Rectal smooth muscle tissue (tissue), 1 donor: ENCODE data around the gene JAG2.
A peak's percentile ranks its signal among the peaks of the same experiment; 100 is the strongest.

Experiments
- H3K27ac ChIP-seq: one replicate; pipeline ENCODE4 v1.7.0; 2013; ENCODE audit warnings: low read depth, low read length, inconsistent platforms
- H3K27me3 ChIP-seq: one replicate; pipeline ENCODE4 v1.7.0; 2013; ENCODE audit warnings: low read length; ENCODE audit not compliant: control insufficient read depth, insufficient read depth
- H3K36me3 ChIP-seq: one replicate; pipeline ENCODE4 v1.7.0; 2013; ENCODE audit warnings: low read length; ENCODE audit not compliant: control insufficient read depth, insufficient read depth
- H3K4me1 ChIP-seq: one replicate; pipeline ENCODE4 v1.7.0; 2013; ENCODE audit warnings: low read length; ENCODE audit not compliant: control insufficient read depth, insufficient read depth
- H3K4me3 ChIP-seq: one replicate; pipeline ENCODE4 v1.7.0; 2013; ENCODE audit warnings: low read length
- H3K9ac ChIP-seq: one replicate; pipeline ENCODE4 v1.7.0; 2013; ENCODE audit warnings: low read length

The JAG2 gene

DNA sequence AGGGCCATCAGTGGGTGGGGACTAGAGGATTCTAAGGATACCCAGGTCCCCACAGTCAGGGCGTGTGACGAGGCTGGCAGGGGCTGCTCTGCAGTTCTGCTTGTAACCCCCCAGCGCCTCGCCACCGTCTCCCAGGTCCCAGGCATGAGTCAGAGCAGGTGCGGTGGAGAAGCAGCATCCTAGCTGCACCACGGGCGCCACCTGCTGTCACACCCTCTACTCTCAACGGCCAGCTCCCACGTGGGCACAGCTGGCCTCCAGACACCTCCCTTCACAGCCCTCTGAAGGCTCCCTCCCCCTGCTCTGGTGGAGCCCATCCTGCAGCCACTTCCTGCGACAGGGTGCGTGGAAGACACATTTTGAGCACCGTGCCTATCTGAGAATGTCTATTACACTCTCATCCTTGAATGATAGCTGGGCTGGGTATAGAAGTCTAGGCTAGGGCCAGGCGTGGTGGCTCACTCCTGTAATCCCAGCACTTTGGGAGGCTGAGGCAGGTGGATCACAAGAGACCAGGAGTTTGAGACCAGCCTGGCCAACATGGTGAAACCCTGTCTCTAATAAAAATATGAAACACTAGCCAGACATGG lies 19.5 kb upstream of the JAG2 start:
- no peak overlapping the region for H3K4me3 ChIP-seq
- H3K27ac ChIP-seq, result no peak overlapping the region
- H3K36me3 ChIP-seq, result no peaks in the 10 kb centered on the region
- peaks cover 3% of the 10 kb centered on the region for H3K27me3 ChIP-seq
- no peak overlapping the region for H3K9ac ChIP-seq
- H3K4me1 ChIP-seq, result no peaks in the 10 kb centered on the region

DNA sequence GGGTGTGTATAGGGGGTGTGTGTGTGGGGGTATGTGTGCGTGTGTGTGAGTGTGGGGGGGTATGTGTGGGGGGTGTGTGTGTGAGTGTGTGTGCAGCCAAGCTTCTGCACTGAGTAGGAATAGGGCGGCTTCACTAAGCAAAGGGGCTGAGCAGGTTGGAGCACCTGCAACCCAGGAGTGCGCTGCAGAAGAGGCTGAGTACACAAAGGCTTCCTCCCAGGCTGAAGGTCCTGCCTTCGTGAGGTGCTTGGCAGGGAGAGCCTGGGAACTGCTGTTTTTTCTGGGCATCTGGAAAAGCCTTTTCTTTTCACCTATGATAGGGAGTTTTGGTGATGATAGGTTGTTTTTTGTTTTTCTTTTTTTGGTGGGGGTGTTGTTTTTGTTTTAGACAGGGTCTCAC lies 18.5 kb upstream of the JAG2 start:
- Histone ChIP-seq H3K4me3 (no peak overlapping the region), H3K9ac (no peak overlapping the region), H3K27me3 (peaks cover 2% of the 10 kb centered on the region), H3K36me3 (no peaks in the 10 kb centered on the region), H3K27ac (no peak overlapping the region), H3K4me1 (no peaks in the 10 kb centered on the region)

DNA sequence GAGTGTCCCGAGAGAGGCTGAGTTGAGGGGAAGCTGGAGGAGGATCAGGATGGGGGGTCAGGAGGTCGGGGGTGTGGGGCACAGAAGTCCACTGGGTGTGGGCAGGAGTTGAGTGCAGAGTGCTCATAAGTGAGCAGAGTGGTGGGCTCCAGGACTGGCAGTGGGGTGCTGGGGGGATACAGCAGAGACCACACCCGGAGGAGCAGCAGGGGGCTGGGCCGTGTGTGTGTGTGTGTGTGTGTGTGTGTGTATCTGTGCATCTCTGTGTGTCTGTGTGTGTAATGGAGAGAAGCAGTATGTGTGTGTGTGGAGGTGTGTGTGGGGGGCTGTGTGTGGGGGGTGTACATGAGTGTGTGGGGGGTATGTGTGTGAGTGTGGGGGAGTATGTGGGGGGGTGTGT lies 17.4 kb upstream of the JAG2 start:
- Histone ChIP-seq H3K27me3 (peaks cover 2% of the 10 kb centered on the region), H3K27ac (no peak overlapping the region), H3K36me3 (no peaks in the 10 kb centered on the region), H3K9ac (no peak overlapping the region), H3K4me1 (no peaks in the 10 kb centered on the region), H3K4me3 (no peak overlapping the region)

DNA sequence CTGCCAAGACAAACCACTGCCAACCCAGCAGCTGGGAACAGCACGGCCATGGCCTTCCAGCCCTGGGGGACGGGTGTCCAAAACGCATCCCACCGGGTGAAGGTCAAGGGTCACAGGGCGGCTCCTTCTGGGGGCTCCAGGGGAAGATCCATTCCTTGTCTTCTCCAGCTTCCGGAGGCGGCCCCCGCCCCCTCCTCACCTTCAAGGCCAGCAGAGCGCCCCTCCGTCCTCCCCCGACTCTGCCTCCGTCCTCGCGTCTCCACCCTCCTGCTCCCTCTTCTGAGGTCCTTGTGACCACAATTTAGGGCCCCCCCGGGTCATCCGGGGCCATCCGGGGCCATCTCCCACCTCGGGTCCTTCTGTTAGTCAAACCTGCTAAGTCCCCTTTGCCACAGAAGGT lies 16.4 kb upstream of the JAG2 start:
- no peaks in the 10 kb centered on the region for H3K36me3 ChIP-seq
- H3K4me1 ChIP-seq, result no peaks in the 10 kb centered on the region
- no peak overlapping the region for H3K27ac ChIP-seq
- no peak overlapping the region for H3K9ac ChIP-seq
- peaks cover 2% of the 10 kb centered on the region for H3K27me3 ChIP-seq
- no peak overlapping the region for H3K4me3 ChIP-seq

DNA sequence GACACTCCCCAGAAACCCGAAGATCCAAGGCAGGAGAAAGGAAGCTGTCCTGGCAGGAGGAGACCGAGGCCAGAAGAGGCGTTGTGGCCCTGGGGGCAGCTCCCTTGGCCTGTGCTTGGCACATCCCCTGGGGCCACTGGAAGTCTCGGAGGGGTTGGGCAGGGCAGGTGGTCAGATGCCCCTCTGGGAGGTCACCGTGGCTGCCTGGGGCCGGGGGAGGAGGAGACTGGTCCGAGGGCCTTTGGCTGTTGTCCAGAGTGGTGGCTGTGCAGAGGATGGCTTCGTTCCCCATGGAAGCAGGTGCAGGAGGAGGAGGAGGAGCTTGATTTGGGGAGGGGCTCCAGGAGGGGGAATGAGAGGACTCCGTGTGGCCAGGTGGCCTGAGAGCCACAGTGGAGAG lies 15.9 kb upstream of the JAG2 start:
- Histone ChIP-seq H3K9ac (no peak overlapping the region), H3K4me1 (no peaks in the 10 kb centered on the region), H3K4me3 (no peak overlapping the region), H3K36me3 (no peaks in the 10 kb centered on the region), H3K27ac (no peak overlapping the region), H3K27me3 (peaks cover 2% of the 10 kb centered on the region)

DNA sequence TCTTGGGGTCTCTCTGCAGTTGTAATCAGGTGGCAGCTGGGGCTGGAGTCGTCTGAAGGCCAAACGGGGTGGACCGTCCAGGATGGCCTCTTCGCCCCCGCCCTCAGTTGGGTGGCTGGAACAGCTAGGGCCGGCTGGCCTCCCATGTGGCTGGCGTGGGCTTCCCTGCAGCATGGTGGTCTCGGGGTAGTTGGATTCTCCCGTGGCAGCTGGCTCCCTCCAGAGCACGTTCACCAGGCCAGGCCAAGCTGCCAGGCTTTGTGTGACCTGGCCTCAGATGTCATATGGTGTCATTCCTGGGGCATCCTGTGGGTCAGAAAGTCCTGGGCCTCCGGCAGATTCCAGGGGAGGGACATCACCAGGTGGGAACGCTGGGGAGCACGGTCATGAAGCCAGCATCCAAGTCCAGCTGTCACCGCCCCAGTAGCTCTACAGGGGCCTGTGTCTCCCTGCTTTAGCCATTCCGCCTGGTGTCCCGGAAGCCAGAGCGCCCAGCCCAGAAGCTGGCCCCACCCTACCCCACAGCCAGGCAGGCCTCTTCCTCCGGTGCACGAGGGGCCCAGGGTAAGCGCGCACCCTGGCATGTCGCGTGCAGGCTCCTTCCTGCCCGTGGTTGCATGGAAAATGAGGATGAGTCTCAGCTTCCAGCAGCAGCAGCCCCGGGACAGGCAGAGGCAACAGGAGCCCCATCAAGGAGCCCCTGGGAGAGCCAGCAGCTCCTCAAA lies 13.9 kb upstream of the JAG2 start:
- Histone ChIP-seq H3K4me1 (no peaks in the 10 kb centered on the region), H3K9ac (no peak overlapping the region), H3K4me3 (no peak overlapping the region), H3K36me3 (no peaks in the 10 kb centered on the region), H3K27me3 (no peaks in the 10 kb centered on the region), H3K27ac (no peak overlapping the region)

DNA sequence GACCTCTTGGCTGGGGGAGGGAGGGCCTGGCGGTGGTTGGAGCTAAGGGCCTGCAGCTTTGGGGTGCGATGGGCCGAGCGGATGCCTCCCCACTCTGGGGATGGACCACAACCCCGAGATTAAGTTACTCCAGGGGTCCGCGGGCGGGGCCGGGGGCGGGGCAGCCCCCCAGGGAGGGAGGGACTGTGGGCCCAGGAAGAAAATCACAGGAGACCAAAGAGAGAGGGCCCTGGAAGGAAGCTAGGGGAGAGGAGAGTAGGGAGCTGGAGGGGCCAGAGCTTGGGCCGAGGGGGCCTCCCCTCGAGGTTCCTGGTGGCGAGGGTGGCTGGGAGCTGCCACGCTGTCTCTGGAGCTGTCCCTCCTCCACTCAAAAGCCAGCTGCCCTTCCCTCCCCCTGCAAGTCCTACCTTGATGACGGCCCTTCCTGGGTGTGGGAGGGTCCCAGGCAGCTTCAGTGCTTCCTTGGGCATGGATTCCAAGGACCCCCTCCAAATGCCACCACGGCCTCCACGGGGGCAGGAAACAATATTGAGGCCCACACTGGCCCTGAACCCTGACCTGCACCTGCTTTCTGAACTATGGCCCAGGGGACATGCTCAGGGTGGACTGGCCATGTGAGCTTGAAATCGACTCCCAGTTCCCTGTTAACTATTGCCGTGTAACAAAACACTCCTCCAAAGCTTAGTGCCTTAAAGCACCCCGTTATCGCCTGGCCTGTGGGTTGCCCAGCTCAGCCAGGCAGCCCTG lies 13.1 kb upstream of the JAG2 start:
- peak overlapping the region; percentile 48 for H3K4me3 ChIP-seq
- H3K27me3 ChIP-seq, result no peaks in the 10 kb centered on the region
- no peaks in the 10 kb centered on the region for H3K4me1 ChIP-seq
- no peak overlapping the region for H3K9ac ChIP-seq
- no peaks in the 10 kb centered on the region for H3K36me3 ChIP-seq
- H3K27ac ChIP-seq, result no peak overlapping the region

DNA sequence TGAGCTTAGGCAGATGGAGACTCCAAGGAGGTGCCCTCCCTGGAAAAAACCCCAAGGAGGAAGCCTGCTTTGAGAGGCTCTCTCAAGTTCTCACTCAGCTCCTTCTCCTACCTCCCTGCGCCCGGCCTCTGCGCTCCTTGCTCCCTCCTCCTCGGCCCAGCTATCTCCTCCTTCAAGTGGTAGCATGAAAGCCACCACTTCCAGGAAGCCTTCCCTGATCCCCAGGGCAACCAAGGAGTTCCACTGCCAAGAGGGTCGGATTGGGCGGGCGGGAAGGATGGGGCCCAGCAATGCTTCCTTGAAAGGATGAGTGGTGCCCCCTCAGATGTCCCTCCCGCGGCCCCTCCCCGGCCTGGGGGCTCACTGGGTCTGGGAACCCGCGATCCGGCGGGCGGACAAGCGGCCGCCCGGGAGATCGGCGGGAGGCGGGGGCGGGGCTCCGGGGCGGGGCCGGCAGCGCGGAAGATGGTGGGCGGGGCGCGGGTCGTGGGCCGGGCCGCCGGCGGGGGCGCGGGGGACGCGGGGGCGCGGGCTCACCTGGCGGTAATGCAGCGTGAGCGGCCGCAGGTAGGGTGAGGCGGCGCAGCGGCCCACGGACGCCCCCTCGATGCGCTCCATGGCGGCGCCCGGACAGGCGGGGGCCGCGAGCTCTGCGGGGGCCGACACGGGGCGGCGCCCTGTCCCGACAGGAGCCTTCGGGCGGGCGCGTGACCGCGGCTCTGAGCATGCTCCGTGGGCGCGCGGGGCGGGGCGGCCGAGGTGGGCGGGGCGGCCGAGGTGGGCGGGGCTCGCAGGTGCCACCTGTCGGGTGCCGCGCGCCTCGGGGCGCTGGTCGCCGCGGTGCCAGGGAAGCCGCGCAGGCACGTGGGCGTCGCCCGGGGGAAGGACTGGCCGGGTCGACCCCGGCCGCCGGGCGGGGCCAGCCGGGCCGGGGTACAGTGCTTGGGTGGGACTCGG lies 12.3 kb upstream of the JAG2 start, which contains the start of gene NUDT14:
Gene NUDT14 (minus strand): TSS at position 721 of the 957 bp plus-strand sequence. CDS start 103 bp downstream, at position 618.
- Histone ChIP-seq H3K4me3 (peak within 1 kb of the TSS; percentile 66), H3K27me3 (no peaks in the 10 kb centered on the region), H3K9ac (no peak within 1 kb of the TSS), H3K27ac (no peak within 1 kb of the TSS), H3K36me3 (no peaks in the 10 kb centered on the region), H3K4me1 (no peaks in the 10 kb centered on the region)

DNA sequence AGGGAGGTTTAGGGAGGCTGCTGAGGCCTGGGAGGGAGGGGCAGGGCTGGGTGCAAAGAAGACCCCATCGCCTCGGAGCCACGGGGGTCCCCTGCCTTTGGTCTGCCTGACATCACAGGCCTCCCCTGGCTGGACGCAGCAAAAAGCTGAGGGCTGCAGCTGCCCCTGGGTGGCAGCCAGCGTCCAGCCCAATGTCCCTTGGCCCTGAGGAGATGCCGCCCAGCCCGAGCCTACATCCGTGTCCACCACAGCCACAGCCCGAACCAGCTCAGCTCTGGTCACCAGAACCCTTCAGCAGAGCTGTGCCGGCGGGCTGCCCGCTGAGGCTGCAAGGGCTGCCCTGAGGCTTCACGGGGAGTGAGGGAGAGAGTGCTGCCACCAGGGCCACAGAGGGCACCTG lies 10.6 kb upstream of the JAG2 start:
- Histone ChIP-seq H3K9ac (no peak overlapping the region), H3K27me3 (no peaks in the 10 kb centered on the region), H3K27ac (no peak overlapping the region), H3K4me1 (no peaks in the 10 kb centered on the region), H3K4me3 (no peak overlapping the region), H3K36me3 (no peaks in the 10 kb centered on the region)

DNA sequence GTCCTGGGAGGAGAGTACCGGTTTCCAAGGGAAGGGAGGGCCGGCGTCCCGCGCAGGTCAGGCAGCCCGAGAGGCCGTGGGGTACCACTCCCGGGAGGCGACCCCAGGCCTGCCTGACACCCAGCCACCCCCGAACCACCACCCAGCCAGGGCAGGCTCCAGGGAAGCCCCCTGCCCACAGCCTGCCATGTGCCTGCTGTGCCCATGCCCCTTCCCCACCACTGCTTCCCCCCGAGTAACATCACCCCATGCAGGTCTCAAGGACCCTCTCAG lies 10.2 kb upstream of the JAG2 start:
- Histone ChIP-seq H3K4me1 (no peaks in the 10 kb centered on the region), H3K27ac (no peak overlapping the region), H3K27me3 (no peaks in the 10 kb centered on the region), H3K4me3 (no peak overlapping the region), H3K36me3 (no peaks in the 10 kb centered on the region), H3K9ac (no peak overlapping the region)

DNA sequence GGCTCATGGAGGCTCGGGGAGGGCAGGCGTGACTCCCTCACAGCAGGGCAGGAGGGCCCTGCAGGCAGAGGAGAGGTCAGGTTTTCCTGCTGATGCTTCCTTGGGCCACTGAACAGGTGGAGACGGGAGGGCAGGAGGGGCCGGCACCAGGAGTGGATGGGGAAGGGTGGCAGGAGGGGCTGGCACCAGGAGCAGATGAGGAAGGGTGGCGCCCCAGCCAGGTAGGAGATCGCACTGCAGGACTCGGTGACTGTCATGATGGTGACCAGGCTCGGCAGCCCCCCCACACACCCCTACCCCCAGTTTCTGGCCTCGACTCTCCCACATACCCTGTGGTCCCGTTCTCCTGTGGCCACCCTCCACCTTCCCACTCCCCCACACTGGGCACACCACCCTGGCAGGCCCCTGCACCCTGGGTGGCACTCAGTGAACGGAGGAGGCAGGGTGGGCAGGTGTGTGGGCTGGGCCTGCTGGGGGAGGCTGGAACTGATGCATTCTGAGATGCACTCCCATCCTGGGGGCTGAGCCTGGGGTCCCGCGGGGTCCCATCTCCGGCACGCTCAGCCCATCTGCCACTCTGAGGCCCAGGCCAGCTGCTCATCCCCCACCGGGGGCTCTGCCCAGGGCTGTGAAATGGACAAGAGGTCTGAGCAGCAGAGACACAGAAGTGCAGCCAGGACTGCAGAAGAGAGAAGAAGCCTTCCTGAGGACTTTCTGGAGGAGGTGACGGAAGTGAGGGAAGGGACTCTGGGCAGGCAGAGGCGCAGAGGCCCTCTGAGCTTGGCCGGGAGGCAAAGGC lies 9.7 kb upstream of the JAG2 start:
- Histone ChIP-seq H3K4me1 (no peaks in the 10 kb centered on the region), H3K9ac (no peak overlapping the region), H3K36me3 (no peaks in the 10 kb centered on the region), H3K27me3 (no peaks in the 10 kb centered on the region), H3K4me3 (no peak overlapping the region), H3K27ac (no peak overlapping the region)
